ENCODE results near the gene SPSB4. TPM values are rescaled to one million over a fixed set of nuclear protein-coding genes. Genes with fewer than 3 reads are reported as not detected.

The SPSB4 gene
- total and polyA plus RNA-seq, 10 of the 15 experiments (the other 5 are each of a cell fraction or from before 2014, with no cell fraction given), result not detected

DNA sequence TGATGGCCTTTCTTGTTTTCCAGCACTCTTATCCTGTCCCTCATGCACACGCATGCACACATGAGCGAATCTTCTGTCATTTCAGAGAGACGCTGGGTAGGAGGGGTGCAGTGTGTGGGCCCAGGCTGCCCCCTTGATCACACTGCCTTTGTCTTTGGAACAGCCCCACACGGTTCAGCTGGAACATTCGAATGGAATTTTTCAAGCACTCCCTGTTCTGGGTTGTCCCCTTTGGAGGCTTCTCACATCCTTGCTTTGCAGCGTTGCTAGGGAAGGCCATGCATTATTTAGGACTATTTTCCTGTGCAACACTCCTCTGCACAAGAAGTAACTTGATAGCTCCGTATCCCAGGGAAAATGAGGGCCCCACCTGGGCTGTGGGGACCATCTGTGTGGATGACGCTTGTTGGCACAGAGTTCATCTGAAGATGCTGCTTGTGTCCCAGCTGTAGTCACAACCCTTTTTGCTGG is 78.4 kb downstream of the SPSB4 start:
- Histone ChIP-seq H3K9ac (ENCODE audit: control insufficient read depth, insufficient read depth, low read length) (no peak overlapping the region), H3K27me3 (replicated peaks in 1 of 2; ENCODE audit: control insufficient read depth in 2 of 2, insufficient read depth in 2 of 2, low read length in 1 of 2) (no peaks in the 10 kb centered on the region), H3K79me2 (ENCODE audit: control insufficient read depth, insufficient read depth, low read length) (no peaks in the 10 kb centered on the region), H3K4me3 (no peak overlapping the region), H3K4me1 (ENCODE audit: control insufficient read depth, insufficient read depth, low read length) (no peaks in the 10 kb centered on the region), H4K20me1 (ENCODE audit: control insufficient read depth, insufficient read depth) (no peaks in the 10 kb centered on the region), H3K4me2 (ENCODE audit: control insufficient read depth, insufficient read depth) (no peak overlapping the region), H2AFZ (ENCODE audit: control insufficient read depth, low read depth, low read length) (no peak overlapping the region), H3K9me3 (replicated peaks; ENCODE audit: control insufficient read depth, insufficient read depth, low read length) (no peaks in the 10 kb centered on the region), H3K36me3 (ENCODE audit: control insufficient read depth in 2 of 2, insufficient read depth in 2 of 2, low read length in 1 of 2) (no peaks in the 10 kb centered on the region), H3K27ac (ENCODE audit: control insufficient read depth, insufficient read depth) (no peak overlapping the region)
- intact Hi-C loops (cut with micrococcal nuclease; ENCODE audit: unreplicated experiment) (no loop called here), in situ Hi-C loops (cut with MboI) (no loop called here)
- TF ChIP-seq MAX (IDR thresholded peaks at IDR 0.05; ENCODE audit: low read depth, low read length) (no peak), EGR1 (IDR thresholded peaks at IDR 0.05; ENCODE audit: borderline replicate concordance in 1 of 2, low read depth in 2 of 2, low read length in 2 of 2) (no peak), PBX3 (IDR thresholded peaks at IDR 0.05; ENCODE audit: insufficient replicate concordance, low read depth, low read length) (no peak), ZNF622 (IDR thresholded peaks at IDR 0.05) (no peak), BMI1 (IDR thresholded peaks at IDR 0.05; ENCODE audit: borderline replicate concordance) (no peak), RB1 (IDR thresholded peaks at IDR 0.05; ENCODE audit: borderline replicate concordance) (no peak), IRF5 (IDR thresholded peaks at IDR 0.05; ENCODE audit: borderline replicate concordance) (no peak), MYB (IDR thresholded peaks at IDR 0.05; ENCODE audit: borderline replicate concordance, low read depth, low read length) (no peak), SREBF2 (IDR thresholded peaks at IDR 0.05; ENCODE audit: low read length) (no peak), POLR2A (IDR thresholded peaks at IDR 0.05; ENCODE audit: low read depth, low read length) (no peak)
- ChIA-PET POLR2A (no interaction called here), SMC1A (ENCODE audit: uncharacterized antibody, unreplicated experiment) (interaction anchor here (1.3 kb wide), 1 partner anchor 10 kb away, joined by 3 read pairs; no protein-coding TSS in a partner anchor), RAD21 (ENCODE audit: unreplicated experiment) (no interaction called here), CTCF (no interaction called here)
- BruUV-seq (replicated peaks), result no TSS peak
- 24% methylated on average over 8 of the region's 8 CpGs for WGBS (ENCODE audit: insufficient coverage, insufficient replicate concordance, low lambda C conversion rate, missing lambda C conversion rate)
- no peak for ATAC-seq
- no peak for DNase-seq (ENCODE audit: low read depth, low spot score)
- FAIRE-seq, result no peak

Measured in GM12878 (cell line).